GM18505 (cell line): ENCODE results near the gene C1orf105.

Experiments
- ATAC-seq: cut with Tn5 transposase; IDR thresholded peaks from one replicate; pipeline ENCODE4 v1.9.1; 2021; ENCODE audit not compliant: unreplicated experiment
- POLR2A ChIP-seq: IDR thresholded peaks from 4 replicates; pipeline ENCODE4 v1.6.1; 2011; ENCODE audit warnings: borderline replicate concordance; ENCODE audit not compliant: insufficient read depth, insufficient read length; ENCODE audit errors: extremely low read depth

Gene C1orf105

DNA sequence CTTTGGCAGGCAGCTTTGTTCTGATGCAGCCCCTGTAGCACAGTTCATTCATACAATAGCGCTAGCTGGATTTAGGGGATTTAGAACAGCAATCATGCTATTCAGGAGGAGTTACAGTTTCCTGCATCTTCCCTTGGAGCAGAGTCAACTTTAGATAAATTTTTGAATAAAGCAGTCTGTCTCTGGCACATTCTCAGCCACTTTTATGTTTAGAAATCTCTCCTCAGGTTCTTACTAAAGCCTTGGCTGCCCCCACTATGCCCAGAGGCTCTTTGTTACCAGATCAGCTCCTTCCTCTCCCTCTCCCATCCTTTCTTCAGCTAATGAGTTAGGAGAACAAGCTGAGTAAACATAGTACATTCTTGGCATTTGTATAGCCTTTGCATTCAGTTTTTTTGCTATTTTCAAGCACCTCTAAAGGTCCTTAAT is 40.4 kb downstream of the C1orf105 start:
- ATAC-seq, result no peak
- TF ChIP-seq POLR2A, result no peak

DNA sequence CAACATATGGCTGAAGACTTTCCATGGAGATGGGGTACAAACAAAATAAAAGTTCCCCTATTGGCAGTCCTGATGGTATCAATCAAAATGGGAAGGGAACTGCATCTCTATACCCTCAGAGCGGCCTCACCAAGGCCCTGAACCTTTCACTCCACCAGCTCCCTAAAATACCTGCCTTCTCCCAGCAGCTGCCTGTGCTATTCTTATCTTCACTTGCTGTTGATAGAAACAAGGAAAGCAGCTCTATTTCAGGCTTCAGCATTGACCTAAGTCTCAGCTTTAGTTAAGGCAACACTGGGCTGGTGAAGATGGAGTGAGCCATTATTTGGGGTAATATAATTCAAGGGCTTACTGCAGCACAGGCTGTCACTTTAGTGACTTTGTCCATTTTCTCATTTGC is 45.1 kb downstream of the C1orf105 start:
- TF ChIP-seq POLR2A, result no peak
- ATAC-seq, result no peak

DNA sequence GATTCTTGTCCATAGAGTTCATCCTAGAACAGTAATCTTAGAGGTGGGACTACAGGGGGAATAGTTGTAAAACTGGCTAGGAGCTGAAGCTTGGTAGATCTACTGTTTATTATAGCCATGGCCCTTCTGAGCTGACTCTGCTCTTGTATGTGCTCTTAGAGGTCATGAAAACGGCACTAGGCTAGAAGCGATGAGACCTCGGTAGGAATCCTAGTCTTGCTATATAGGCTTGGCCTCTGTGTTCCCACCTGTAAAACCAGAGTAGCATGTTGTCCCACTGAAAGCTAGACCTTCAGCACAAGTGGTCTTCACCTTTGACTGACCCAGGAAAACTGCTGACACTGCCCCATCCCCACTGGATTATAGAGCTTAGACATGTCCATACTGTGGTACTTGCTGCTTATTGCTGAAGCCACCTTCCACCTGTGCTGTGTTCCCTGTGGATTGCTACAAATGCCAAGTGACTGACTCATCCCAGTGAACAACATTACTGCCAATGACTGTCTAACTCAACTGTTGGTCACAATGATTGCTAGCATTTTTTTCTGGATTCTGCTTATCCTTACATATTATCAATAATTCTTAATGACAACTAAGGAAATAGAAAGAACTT is 46.4 kb downstream of the C1orf105 start:
- no peak for ATAC-seq
- no peak for TF ChIP-seq POLR2A

DNA sequence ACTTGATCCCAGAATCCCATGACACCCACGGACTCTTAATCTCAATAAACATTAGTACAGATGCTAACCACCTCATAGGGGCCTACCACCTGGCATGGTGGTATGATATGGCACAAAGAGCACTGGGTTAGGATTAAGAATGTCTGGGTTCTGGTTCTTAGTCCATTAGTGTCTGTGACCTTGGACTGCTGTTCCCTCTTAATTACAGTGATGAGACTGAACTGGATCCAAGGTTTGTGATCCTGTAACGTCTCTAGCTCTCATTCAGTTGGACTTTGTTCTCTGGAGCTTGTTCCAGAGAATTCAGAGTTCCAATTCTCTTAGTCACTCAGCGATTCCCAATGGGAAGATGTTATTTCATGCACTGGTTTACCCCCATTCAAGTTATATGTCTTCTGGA is 47.0 kb downstream of the C1orf105 start:
- no peak for TF ChIP-seq POLR2A
- ATAC-seq, result no peak

DNA sequence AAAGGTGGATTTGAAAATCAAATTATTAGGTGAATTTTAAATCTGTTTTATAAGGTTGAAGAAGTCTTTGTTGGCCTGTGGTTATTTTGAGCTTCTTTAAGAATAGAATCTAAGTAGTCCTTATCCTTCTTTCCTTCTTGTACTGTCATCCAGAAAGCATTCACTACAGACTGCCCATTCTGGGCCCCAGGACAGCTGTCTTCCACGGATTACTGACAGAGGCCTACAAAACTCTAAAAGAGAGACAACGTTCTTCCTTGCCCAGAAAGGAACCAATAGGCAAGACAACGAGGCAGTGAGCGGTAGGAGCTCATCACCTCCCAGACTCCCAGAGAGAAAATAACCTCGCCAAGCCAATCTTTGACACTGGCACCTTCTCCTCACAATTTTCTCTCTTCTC is 47.8 kb downstream of the C1orf105 start:
- TF ChIP-seq POLR2A, result no peak

DNA sequence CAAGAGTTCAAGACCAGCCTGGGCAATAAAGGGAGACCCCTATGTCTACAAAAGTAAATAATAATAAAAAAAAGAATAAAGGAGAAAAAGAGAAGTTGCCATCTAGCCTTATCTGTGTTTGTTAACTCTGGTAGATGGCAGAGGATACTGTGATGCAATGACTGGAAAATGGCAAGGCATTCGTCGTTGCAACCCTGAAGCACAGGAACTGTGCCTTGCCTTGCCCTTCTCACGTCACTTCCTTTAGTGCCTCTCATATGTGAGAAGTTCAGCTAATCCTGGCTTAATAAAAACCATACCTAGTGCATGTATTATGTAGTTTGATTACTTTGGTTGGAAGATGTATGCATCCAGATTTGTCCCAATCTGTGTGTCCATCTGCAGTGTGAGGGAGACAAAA is 49.2 kb downstream of the C1orf105 start:
- TF ChIP-seq POLR2A, result no peak
- ATAC-seq, result no peak

More for the DNA sequence above, 47.8 kb downstream of the C1orf105 start:
- ATAC-seq, result no peak

DNA sequence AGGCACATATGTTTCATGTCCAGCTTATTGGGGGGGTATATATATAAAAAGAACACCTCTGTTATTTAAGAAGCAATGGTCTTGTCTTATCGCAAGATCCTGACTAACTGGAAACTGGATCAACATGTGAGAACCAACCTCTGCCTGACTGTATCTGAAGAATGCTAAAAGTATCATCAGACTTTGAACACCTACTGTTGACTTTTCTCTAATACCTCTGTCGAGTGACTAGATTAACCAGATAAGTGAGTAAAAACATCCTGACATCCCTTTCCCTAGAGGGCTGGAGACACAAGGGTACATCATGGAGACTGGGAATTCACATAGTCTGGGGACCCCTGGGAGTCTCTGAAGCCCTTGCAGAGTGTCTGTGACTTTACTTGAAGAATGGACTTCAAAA is 49.7 kb downstream of the C1orf105 start:
- no peak for TF ChIP-seq POLR2A
- no peak for ATAC-seq

DNA sequence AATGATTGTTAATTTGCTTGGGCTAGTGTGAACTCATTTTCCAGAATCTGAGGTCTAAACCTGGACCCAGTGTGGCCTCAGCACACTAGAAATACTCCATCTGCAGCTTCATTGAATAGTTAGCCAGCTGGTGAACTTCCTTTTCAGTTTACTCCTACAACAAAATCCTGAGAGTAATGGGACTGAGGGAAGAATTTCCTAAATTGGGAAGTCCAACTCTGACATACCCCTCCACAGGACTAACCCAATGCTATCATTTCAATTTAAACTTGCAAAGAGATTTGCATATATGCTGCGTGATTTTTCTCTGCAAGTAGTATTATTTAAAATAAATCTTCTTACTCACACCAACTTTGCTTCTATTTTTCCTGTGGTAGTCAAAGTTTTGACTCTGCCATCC is 51.2 kb downstream of the C1orf105 start:
- no peak for ATAC-seq
- TF ChIP-seq POLR2A, result no peak

DNA sequence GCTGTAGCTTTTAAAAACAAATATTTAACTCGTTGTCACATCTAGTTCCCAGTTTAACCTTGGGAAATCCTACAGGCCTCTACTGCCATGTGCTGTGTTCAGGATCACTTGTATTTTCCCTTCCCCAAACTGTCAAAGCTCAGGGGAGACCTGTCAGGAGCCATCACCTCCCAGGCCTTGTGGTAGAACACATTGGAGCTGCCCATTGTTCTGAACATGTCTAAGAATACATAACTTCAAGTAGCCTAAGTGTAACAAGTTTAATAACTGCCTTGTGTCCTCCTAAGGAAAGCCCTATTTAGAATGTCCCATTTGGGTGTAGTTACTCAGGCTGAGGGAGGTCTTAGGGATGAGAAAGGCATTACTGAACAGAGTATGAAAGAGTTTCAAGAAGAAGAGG is 52.0 kb downstream of the C1orf105 start:
- no peak for TF ChIP-seq POLR2A
- ATAC-seq, result no peak

DNA sequence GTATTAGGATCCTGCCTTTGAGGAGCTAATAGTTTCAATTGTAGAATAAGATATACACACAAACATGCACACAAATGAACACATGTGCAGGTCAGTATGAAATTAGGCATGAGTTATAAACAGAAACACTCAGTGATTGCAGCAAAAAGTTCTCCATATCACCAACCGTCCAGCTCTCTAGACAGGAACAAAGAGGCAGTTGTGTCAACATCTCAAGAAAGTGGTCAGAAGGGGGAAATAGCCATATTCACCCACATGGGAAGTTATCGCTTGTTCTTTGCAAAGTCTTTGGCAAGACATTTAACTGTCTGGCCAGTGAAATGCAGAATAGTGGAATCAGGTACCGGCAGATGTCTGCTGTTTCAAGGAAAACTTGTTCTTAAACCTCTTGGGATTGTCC is 52.8 kb downstream of the C1orf105 start:
- no peak for TF ChIP-seq POLR2A
- ATAC-seq, result no peak

DNA sequence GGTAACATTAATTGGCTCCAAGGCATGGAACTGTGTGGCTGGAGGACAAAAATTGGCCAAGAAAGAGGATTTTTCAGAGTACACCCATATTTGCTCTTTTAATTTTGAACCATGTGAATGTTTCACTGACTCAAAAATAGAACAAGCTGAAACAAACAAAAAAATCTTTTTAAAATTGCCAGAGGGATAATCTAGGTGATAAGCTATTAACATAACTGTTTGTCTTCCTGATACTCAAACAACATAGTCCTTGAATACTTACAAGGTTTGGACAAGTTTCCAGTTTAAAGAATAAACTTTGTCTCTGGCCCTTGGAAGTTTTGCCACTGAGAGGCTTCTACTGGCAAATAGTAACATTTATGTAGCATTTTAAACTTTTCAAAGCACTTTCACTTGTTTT is 53.4 kb downstream of the C1orf105 start:
- ATAC-seq, result no peak

DNA sequence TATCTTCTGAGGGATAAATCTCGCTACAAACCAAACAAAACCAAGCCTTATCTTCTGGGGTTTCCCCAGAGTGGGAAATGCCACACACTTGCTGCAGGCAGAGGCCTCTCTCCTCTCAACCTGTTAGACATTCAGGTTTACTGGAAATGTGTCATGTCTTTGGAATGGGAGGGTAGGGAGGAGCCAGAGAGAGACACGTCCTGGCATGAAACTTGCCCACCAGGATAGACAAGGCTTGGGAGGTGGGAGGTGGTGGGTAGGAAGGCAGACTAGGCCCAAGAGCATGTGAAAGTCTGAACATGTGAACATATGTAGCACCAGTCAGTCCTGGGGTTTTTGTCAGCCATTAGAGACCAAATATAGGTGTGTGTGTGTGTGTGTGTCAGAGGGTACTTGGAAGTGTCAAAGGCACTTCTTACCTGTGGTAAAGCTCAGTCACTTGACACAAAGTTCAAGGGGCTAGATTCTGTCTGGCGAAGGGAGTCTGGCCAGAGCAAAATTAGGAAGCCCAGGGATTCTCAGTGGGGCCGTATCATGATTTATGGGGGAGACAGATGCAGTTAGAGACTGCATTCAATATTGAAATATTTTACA is 55.8 kb downstream of the C1orf105 start:
- TF ChIP-seq POLR2A, result no peak
- ATAC-seq, result no peak

More for the DNA sequence above, 53.4 kb downstream of the C1orf105 start:
- no peak for TF ChIP-seq POLR2A

DNA sequence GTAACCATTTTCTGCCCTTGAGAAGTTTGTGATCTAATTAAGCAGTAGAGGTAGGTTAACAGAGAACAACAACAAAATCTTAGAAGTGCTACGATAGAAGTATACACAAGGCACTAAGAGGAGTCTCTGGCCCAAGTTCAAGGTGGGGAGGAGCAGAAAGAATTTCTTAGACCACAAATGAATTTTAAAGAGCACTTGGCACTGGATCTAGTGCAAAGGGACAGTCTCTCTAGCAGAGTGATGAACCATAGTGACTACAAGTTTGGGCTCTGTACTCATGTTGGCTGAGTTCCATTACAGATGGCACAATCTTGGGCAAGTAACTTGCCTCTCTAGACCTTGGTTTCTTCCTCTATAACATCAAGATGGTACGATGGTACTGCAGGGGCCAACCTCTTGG is 56.7 kb downstream of the C1orf105 start:
- TF ChIP-seq POLR2A, result no peak
- no peak for ATAC-seq

DNA sequence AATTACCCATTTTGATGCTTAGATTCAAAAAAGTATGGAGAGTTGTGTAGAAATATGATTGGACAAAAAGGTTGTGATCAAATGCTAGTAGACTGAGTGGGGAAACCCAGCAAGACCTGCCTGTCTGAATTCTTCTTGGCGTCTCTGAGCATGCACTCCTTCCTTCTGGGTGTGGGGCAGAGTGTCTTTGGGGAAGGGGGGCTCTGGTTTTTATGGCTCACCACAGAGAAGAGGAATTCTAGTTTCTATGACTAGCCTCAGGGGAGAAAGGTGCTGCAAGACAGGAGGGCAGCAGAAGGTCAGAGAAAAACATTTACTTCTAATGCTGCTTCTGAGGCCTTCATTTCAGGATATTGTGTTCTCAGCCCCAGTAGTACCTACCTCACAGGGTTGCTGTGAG is 57.3 kb downstream of the C1orf105 start:
- no peak for ATAC-seq
- TF ChIP-seq POLR2A, result no peak
